Activated naive CD8-positive, alpha-beta T cell treated with anti-CD3 and anti-CD28 coated beads, Interleukin-2, amount 50 U/mL, for 24 hours (primary cell): ENCODE data around the gene BRD7.

Experiments
- ATAC-seq: fragments of 150-1000 bp; cut with Tn5 transposase; one replicate; pipeline ENCODE4 v1.10.0; 2021
- DNase-seq: peaks from one replicate; pipeline ENCODE4 v3.0.0; 2021
- H3K27ac Mint-ChIP-seq: one replicate; pipeline ENCODE4 v1.8.0; 2021; ENCODE audit warnings: mild to moderate bottlenecking, mixed read lengths
- H3K27me3 Mint-ChIP-seq: one replicate; pipeline ENCODE4 v1.8.0; 2021; ENCODE audit warnings: mixed read lengths
- H3K36me3 Mint-ChIP-seq: one replicate; pipeline ENCODE4 v1.8.0; 2021; ENCODE audit warnings: low read depth, mixed read lengths
- H3K4me1 Mint-ChIP-seq: one replicate; pipeline ENCODE4 v1.8.0; 2021; ENCODE audit warnings: mixed read lengths
- H3K4me3 Mint-ChIP-seq: one replicate; pipeline ENCODE4 v1.8.0; 2021; ENCODE audit warnings: mild to moderate bottlenecking, moderate library complexity, mixed read lengths
- H3K9me3 Mint-ChIP-seq: one replicate; pipeline ENCODE4 v1.8.0; 2021; ENCODE audit warnings: mixed read lengths

Gene BRD7

DNA sequence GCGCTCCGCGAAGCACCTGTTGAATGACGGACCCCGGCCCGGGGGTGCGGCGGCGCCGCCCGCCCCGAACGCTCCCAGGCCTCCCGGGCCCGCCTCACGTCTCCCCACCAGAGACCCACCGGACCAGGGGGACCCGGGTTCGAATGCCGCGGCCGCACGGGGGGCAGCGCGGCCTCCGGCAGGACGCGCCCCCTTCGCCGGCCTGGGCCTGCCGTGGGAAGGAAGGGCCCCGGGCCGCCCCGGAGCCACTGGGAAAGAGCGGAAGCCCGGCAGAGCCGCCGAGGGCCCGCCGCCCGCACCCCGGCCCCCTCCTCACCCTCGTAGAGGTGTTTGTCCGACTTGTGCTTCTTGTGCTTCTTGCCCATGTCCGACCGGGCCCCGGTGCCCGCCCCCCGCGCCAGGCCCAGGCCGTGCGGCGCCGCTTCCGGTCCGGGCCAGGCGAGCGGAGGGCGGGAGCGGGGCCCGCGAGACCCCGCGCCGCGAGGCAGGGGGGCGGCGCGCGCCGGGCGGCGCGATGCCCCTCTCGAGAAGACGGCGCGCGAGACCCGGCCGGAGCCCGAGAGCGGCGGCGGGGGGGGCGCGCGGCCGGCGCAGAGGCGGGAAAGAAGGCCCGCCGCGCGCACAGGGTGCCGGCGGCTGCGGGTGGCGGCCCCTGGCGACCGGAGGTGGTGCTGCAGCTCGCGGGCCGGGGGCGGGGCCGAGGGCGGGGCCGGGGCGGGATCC is at the start of gene BRD7:
TSS of gene BRD7 (minus strand) at position 579 of the 723 bp plus-strand sequence. CDS start at position 365, 214 bp downstream.
- Mint-ChIP-seq H3K9me3 (no peaks in the 10 kb centered on the region), H3K27ac (peak within 1 kb of the TSS; percentile 75), H3K27me3 (no peaks in the 10 kb centered on the region), H3K4me3 (peak within 1 kb of the TSS; percentile 89), H3K4me1 (peaks cover 43% of the 10 kb centered on the region), H3K36me3 (peaks cover 31% of the 10 kb centered on the region)
- DNase-seq (peak; percentile 69), ATAC-seq (peak; percentile 77)

GRCh38 chr16:50416388-50416787 is 47.6 kb upstream of the BRD7 start:
- peaks cover 14% of the 10 kb centered on the region for H3K36me3 Mint-ChIP-seq
- peaks cover 3% of the 10 kb centered on the region for H3K27me3 Mint-ChIP-seq
- no peaks in the 10 kb centered on the region for H3K4me1 Mint-ChIP-seq
- ATAC-seq (no peak), DNase-seq (no peak)
- no peak overlapping the region for H3K4me3 Mint-ChIP-seq
- H3K27ac Mint-ChIP-seq = no peak overlapping the region
- peaks cover 45% of the 10 kb centered on the region for H3K9me3 Mint-ChIP-seq

DNA sequence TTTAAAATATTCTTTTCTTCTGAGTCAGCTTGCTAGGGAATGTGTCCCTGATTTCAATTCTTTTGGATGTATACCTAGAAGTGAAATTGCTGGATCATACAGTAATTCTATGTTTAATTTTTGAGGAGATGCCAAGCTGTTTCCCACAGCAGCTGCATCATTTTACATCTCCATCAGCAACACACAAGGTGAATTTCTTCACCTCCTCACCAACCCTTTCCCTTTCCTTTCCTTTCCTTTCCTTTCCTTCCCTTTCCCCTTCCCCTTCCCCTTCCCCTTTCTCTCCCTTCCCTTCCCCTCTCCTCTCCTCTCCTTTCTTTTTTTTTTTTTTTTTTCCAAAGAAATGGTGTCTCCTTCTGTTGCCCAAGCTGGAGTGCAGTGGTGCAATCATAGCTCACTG is 45.4 kb upstream of the BRD7 start:
- no peaks in the 10 kb centered on the region for H3K4me1 Mint-ChIP-seq
- H3K9me3 Mint-ChIP-seq = peaks cover 38% of the 10 kb centered on the region
- peaks cover 9% of the 10 kb centered on the region for H3K36me3 Mint-ChIP-seq
- no peak overlapping the region for H3K27ac Mint-ChIP-seq
- peaks cover 3% of the 10 kb centered on the region for H3K27me3 Mint-ChIP-seq
- no peak for DNase-seq
- no peak for ATAC-seq
- no peak overlapping the region for H3K4me3 Mint-ChIP-seq

DNA sequence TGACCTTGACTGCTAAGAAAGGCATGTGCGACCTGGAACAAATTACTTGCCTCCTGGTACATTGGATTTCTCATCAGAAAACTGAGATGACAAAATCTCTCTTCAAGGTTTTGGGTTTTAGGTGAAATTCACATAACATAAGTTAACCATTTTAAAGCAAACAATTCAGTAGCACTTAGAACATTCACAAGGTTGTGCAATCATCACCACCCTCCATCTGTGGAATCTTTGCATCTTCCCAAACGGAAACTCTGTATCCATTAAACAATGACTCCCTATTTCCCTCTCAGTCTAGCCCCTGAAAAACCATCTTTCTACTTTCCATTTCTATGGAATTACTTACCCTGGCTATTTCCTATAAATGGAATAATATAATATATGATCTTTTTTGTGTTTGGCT is 42.2 kb upstream of the BRD7 start:
- Mint-ChIP-seq H3K4me1 (no peaks in the 10 kb centered on the region), H3K27me3 (peaks cover 3% of the 10 kb centered on the region), H3K27ac (no peak overlapping the region), H3K36me3 (peaks cover 2% of the 10 kb centered on the region), H3K9me3 (peaks cover 12% of the 10 kb centered on the region), H3K4me3 (no peak overlapping the region)
- no peak for DNase-seq
- no peak for ATAC-seq

DNA sequence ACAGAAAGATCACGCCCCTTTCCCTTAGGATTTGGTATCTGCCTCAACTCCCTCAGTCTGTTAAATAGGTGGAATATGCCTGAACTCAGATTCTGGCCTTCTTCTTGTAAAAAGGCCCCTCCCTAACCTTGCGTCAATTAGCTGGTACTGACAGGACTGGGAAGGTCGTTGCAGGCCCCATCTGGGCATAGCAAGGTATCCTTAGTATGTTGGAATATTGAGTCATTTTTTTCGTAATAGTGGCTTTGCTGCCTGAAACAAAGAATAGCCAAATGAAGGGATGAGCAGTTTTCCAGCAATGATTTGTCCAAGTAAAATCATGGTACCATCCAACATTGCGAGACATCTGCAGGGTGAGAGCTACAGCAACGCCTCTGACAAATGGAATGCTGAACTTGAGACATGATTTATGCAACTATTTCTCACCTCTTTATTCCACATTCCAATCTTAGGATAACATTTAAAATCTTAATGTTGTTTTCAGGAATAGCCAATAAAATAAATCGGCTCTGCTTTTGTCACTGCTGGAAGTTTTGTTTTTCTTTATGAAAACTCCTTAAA is 39.3 kb upstream of the BRD7 start:
- Mint-ChIP-seq H3K4me1 (no peaks in the 10 kb centered on the region), H3K4me3 (no peak overlapping the region), H3K27ac (no peak overlapping the region), H3K36me3 (no peaks in the 10 kb centered on the region), H3K9me3 (peaks cover 8% of the 10 kb centered on the region), H3K27me3 (no peaks in the 10 kb centered on the region)
- ATAC-seq = no peak
- no peak for DNase-seq

GRCh38 chr16:50407351-50407750 is 38.6 kb upstream of the BRD7 start:
- Mint-ChIP-seq H3K36me3 (no peaks in the 10 kb centered on the region), H3K27me3 (no peaks in the 10 kb centered on the region), H3K4me3 (no peak overlapping the region), H3K27ac (no peak overlapping the region), H3K4me1 (no peaks in the 10 kb centered on the region), H3K9me3 (peaks cover 8% of the 10 kb centered on the region)
- ATAC-seq (no peak), DNase-seq (no peak)

GRCh38 chr16:50403491-50403890 is 34.7 kb upstream of the BRD7 start:
- H3K27ac Mint-ChIP-seq = no peak overlapping the region
- no peaks in the 10 kb centered on the region for H3K27me3 Mint-ChIP-seq
- no peak overlapping the region for H3K4me3 Mint-ChIP-seq
- no peak for DNase-seq
- no peaks in the 10 kb centered on the region for H3K36me3 Mint-ChIP-seq
- no peaks in the 10 kb centered on the region for H3K9me3 Mint-ChIP-seq
- H3K4me1 Mint-ChIP-seq = no peaks in the 10 kb centered on the region
- ATAC-seq = no peak

DNA sequence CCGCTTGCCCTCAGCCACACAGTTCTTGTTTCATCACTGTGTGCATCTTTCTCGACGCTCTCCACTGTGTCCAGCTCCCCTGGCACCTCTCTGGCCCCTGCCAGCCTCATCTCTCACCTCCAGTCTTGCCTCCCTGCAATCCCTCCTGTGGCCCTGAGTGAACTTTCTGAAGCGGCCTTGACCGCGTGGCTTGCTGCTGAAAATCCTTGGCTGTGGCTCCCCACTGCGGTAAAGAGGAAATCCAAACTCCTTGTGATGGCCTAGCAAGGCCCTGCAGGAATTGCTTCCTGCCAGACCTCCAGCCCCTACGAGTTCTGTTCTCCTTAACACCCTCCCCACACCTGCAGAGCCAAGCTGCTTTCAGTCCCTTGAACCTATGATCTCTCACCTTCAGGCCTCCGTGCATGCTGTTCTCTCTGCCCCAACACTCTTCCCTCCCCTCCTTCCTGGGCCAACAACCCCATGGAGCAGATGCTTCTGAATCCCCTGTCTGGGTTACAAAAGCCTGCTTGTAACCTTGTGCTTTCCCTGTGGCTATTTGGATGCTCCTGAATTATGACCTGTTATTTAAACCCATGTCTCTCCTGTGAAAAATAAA is 33.6 kb upstream of the BRD7 start:
- no peaks in the 10 kb centered on the region for H3K4me1 Mint-ChIP-seq
- no peak overlapping the region for H3K4me3 Mint-ChIP-seq
- H3K27me3 Mint-ChIP-seq = no peaks in the 10 kb centered on the region
- H3K27ac Mint-ChIP-seq = no peak overlapping the region
- DNase-seq (no peak), ATAC-seq (no peak)
- H3K36me3 Mint-ChIP-seq = no peaks in the 10 kb centered on the region
- H3K9me3 Mint-ChIP-seq = no peaks in the 10 kb centered on the region

DNA sequence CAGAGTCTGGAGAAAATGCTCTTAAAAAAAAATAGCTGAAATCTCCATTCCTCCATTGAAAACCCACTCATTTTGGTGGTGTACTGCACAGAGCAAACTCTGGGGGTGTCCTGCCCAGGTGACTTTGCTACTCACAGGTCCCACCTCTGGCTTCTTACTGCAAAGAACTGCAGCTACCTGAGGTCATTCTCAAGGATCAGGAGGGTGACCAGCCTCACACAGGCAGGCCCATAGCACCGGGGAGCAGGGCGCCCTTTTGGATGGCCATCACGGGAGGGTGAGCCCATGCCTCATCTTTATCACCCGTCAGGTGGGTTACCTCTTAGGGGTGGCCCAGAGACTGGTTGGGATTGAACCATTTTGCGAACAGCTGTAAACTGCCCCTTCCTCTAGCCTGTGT is 32.6 kb upstream of the BRD7 start:
- no peaks in the 10 kb centered on the region for H3K27me3 Mint-ChIP-seq
- no peak overlapping the region for H3K4me3 Mint-ChIP-seq
- H3K36me3 Mint-ChIP-seq = no peaks in the 10 kb centered on the region
- H3K27ac Mint-ChIP-seq = no peak overlapping the region
- H3K4me1 Mint-ChIP-seq = peaks cover 5% of the 10 kb centered on the region
- DNase-seq = no peak
- no peaks in the 10 kb centered on the region for H3K9me3 Mint-ChIP-seq
- ATAC-seq = no peak

DNA sequence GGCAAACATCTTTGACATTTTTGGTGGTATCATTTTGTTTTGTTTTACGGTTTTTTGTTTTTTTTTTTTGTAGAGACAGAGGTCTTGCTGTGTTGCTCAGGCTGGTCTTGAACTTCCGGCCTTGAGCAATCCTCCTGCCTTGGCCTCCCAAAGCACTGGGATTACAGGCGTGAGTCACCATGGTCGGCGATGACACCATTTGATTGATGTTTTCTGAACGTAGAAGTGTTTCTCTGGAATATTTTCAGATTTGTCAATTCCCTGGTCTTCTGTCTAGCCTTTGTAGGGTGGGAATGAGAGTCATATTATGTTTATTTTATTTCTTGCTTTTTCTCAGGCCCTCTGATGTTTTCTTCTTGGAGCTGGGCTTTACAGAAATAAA is 32.2 kb upstream of the BRD7 start:
- Mint-ChIP-seq H3K4me3 (no peak overlapping the region), H3K36me3 (no peaks in the 10 kb centered on the region), H3K4me1 (peaks cover 9% of the 10 kb centered on the region), H3K27ac (no peak overlapping the region), H3K27me3 (no peaks in the 10 kb centered on the region), H3K9me3 (no peaks in the 10 kb centered on the region)
- ATAC-seq (no peak), DNase-seq (no peak)

DNA sequence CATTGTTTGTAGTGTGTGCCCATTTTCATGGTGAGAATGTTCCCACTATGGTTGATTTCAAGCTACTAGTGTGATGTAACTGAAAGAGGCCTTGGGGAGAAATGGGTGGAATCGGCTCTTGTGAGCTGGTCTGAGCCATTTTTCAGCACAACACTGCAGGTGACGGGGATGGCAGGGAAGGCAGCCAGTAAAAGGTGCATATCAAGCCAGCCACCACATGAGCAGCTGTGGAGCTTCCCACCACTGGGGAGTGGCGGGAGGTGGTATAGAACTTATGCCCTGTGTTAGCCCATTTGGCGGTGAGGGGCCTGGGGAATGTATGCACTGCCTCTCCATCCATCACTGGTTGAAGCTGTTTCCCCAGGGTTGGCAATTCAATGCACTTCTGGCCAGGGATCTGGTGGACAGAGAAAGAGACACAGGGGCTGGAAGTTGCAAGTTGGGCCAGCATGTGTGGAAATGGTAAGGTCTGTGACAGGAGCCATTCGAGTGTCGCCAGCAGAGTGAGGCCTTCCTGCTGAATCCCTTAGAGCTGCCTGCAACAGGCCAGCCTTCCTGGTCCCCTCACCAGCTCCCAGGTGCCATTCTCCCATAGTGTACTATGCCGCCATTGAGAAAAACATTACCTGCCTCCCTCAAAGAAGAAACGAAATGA is 31.7 kb upstream of the BRD7 start:
- no peaks in the 10 kb centered on the region for H3K9me3 Mint-ChIP-seq
- no peaks in the 10 kb centered on the region for H3K27me3 Mint-ChIP-seq

DNA sequence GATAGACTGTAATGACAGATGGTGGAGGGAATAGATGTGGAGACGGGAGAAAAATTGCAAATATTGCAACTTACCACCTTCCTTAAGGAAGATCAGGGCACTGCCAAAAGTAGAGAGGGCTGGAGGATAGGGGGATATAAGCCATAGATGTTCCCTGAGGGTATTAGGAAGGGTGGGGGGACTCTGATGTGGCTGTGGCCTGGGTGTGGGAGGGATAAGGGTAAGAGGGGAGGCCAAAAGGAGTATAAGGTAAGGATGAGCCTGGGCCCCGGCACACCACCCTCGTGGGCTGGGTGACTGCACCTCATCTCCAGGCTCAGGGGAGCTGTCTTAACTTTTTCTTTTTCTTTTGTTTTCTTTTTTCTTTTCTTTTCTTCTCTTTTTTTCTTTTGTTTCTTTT is 30.6 kb upstream of the BRD7 start:
- H3K9me3 Mint-ChIP-seq = no peaks in the 10 kb centered on the region
- H3K27me3 Mint-ChIP-seq = no peaks in the 10 kb centered on the region
- H3K27ac Mint-ChIP-seq = no peak overlapping the region
- H3K4me3 Mint-ChIP-seq = no peak overlapping the region
- peaks cover 16% of the 10 kb centered on the region for H3K4me1 Mint-ChIP-seq
- H3K36me3 Mint-ChIP-seq = no peaks in the 10 kb centered on the region
- no peak for ATAC-seq
- no peak for DNase-seq

More for the DNA sequence above, 31.7 kb upstream of the BRD7 start:
- peaks cover 12% of the 10 kb centered on the region for H3K4me1 Mint-ChIP-seq
- DNase-seq = no peak
- no peak overlapping the region for H3K27ac Mint-ChIP-seq
- H3K36me3 Mint-ChIP-seq = no peaks in the 10 kb centered on the region
- H3K4me3 Mint-ChIP-seq = no peak overlapping the region
- no peak for ATAC-seq

DNA sequence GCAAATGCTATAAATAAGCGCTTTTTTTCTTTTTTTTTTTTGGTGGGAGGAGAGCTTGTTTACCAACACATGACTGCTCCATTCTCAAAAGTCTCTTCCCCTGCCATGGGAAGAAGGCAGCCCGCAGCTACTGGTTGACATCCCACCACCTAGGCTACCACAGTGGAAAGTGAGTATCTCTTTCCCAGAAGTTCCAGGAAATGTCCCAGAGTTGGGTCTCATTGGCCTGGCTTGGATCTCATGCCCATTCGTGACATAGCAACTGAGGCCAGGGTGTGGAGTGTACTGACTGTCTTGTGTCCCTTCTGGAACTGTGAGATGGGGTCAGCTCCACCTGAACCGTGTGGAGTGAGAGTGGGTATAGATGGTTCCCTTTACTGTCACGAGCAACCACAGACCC is 29.5 kb upstream of the BRD7 start:
- no peaks in the 10 kb centered on the region for H3K27me3 Mint-ChIP-seq
- H3K27ac Mint-ChIP-seq = no peak overlapping the region
- no peaks in the 10 kb centered on the region for H3K36me3 Mint-ChIP-seq

DNA sequence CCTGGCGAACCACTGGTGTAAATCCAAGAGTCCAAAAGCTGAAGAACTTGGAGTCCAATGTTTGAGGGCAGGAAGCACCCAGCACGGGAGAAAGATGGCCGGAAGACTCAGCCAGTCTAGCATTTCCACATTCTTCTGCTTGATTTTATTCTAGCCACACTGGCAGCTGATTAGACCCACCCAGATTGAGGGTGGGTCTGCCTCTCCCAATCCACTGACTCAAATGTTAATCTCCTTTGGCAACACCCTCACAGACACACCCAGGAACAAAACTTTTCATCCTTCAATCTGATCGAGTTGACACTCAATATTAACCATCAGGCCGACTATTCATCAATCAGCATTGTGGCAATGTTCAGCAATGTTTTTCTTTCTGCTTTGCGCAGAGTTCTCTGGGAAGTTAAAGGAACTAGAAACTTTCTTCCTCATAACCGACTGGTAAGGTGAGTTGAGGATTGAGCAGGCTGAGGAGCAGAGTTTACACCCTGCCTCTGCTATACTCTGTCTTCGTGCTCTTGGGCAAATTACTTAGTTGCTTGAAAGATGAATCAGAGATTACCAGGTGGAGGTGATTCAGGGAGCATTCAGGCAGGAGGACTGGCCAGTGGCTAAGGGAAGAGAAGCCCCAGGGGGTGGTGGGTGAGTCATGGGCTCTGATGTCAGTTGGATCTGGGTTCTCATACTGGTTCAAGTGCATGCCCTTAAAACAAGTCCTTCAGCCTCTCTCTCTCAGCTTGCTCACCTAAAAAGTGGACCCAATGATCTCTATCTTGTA is 28.2 kb upstream of the BRD7 start:
- Mint-ChIP-seq H3K27me3 (no peaks in the 10 kb centered on the region), H3K9me3 (no peaks in the 10 kb centered on the region), H3K27ac (no peak overlapping the region), H3K4me3 (no peak overlapping the region), H3K4me1 (peaks cover 16% of the 10 kb centered on the region), H3K36me3 (no peaks in the 10 kb centered on the region)
- ATAC-seq = no peak
- no peak for DNase-seq

More for the DNA sequence above, 29.5 kb upstream of the BRD7 start:
- peaks cover 16% of the 10 kb centered on the region for H3K4me1 Mint-ChIP-seq
- no peak for DNase-seq
- H3K4me3 Mint-ChIP-seq = no peak overlapping the region
- no peaks in the 10 kb centered on the region for H3K9me3 Mint-ChIP-seq
- no peak for ATAC-seq
